ENCODE results near the gene HIC2. TPM values are rescaled to one million over a fixed set of nuclear protein-coding genes. Genes with fewer than 3 reads are reported as not detected.
"Not testable (repeated sequence)": the region's sequence is repeated elsewhere in the genome, so short reads cannot be mapped to it uniquely, and the experiment has no call there.

Gene HIC2
- total RNA-seq, 1 experiment from 2014 or later: 3.5 TPM

DNA sequence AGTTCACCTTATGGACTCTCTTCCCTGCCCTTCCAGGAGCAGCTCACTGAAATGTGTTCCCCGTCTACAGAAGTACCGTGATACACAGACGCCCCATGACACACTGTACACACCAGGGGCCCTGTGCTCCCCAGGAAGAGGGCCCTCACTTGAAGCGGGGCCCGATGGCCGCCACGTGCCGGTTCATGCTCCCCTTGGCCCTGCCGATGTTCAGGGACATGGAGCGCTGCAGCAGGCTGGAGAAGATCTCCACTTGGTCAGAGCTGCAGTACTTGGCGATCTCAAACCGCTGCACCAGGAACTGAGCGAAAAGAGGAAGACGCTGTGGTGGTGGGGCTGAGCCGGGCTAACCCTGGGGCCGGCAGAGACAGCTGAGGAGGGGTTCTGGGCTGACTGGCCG, 70.6 kb downstream of the HIC2 start:
- H3K27ac ChIP-seq (ENCODE audit: low read length); H3K27me3 ChIP-seq (ENCODE audit: low read length); H3K9me2 ChIP-seq (replicated peaks; ENCODE audit: low read length); CTCF ChIA-PET; H2AFZ ChIP-seq (ENCODE audit: low read length); POLR2A ChIA-PET (ENCODE audit: unreplicated experiment); H3K4me2 ChIP-seq (ENCODE audit: low read length); H3K9ac ChIP-seq (ENCODE audit: low read length); H4K20me1 ChIP-seq (ENCODE audit: low read length); H3K36me3 ChIP-seq (ENCODE audit: low read depth, low read length); BruUV-seq (replicated peaks); DNase-seq; intact Hi-C loops (cut with micrococcal nuclease); H3F3A ChIP-seq (ENCODE audit: low read length, unreplicated experiment); ATAC-seq; H3K4me1 ChIP-seq (ENCODE audit: insufficient read depth, low read length); H3K4me3 ChIP-seq (ENCODE audit: low read length); H3K79me2 ChIP-seq (ENCODE audit: low read length); H3K9me3 ChIP-seq (ENCODE audit: low read length): not testable (repeated sequence)

DNA sequence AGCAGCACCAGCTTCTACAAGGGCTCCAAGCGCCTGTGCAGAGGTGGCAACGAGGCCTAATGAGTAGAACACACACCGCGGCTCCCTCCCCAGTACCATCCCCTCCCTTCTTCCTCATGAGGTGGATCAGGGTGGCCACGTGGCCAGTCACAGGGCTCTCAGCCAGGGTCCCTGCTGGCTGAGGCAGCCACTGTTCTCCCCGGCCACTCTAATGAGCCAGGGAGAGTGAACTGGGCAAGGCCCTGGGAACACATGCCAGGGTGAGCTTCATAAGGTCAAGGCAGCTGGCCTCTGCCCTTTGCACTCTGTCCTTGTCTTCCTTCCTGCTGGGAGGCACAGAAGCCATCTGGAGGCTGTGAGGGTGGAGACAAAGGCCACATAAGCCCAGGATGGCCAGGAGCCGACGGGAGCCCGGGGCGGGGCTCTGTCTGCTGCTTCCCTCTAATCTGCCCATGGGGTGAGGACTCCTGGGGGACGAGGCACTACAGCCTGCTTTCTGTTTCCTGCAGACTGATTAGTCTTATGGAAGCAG, 72.0 kb downstream of the HIC2 start:
- H2AFZ ChIP-seq (ENCODE audit: low read length); ATAC-seq; H4K20me1 ChIP-seq (ENCODE audit: low read length); CTCF ChIA-PET; BruUV-seq (replicated peaks); H3K79me2 ChIP-seq (ENCODE audit: low read length); H3K4me1 ChIP-seq (ENCODE audit: insufficient read depth, low read length); H3K4me2 ChIP-seq (ENCODE audit: low read length); H3F3A ChIP-seq (ENCODE audit: low read length, unreplicated experiment); H3K27ac ChIP-seq (ENCODE audit: low read length); H3K9me3 ChIP-seq (ENCODE audit: low read length); intact Hi-C loops (cut with micrococcal nuclease); H3K36me3 ChIP-seq (ENCODE audit: low read depth, low read length); POLR2A ChIA-PET (ENCODE audit: unreplicated experiment); DNase-seq; H3K4me3 ChIP-seq (ENCODE audit: low read length); H3K9ac ChIP-seq (ENCODE audit: low read length); H3K9me2 ChIP-seq (replicated peaks; ENCODE audit: low read length); H3K27me3 ChIP-seq (ENCODE audit: low read length): not testable (repeated sequence)

DNA sequence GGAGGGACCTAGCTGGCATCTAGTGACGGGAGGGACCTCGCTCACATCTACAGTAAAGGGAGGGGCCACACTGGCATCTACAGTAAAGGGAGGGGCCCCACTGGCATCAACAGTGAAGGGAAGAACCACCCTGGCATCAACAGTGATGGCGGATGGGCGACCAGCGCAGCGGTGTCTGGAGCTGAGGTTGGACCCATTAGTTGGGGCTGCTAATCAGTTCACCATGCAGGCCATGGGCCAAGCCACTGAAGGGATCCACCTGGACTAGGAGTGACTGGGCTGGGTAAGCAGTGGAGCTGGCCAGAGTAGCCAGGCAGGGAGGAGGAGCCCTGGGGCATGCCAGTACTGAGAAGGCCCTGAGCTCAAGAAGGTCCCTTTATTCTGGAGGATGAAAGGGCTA, 73.4 kb downstream of the HIC2 start:
- H3K27ac ChIP-seq (ENCODE audit: low read length); H3K79me2 ChIP-seq (ENCODE audit: low read length); H3K9ac ChIP-seq (ENCODE audit: low read length); H3K36me3 ChIP-seq (ENCODE audit: low read depth, low read length); H3K9me2 ChIP-seq (replicated peaks; ENCODE audit: low read length); H4K20me1 ChIP-seq (ENCODE audit: low read length); H3K4me1 ChIP-seq (ENCODE audit: insufficient read depth, low read length); ATAC-seq; H3K4me3 ChIP-seq (ENCODE audit: low read length); H3K4me2 ChIP-seq (ENCODE audit: low read length); H3F3A ChIP-seq (ENCODE audit: low read length, unreplicated experiment); H2AFZ ChIP-seq (ENCODE audit: low read length); H3K27me3 ChIP-seq (ENCODE audit: low read length); intact Hi-C loops (cut with micrococcal nuclease); POLR2A ChIA-PET (ENCODE audit: unreplicated experiment); DNase-seq; CTCF ChIA-PET; H3K9me3 ChIP-seq (ENCODE audit: low read length); BruUV-seq (replicated peaks): not testable (repeated sequence)

DNA sequence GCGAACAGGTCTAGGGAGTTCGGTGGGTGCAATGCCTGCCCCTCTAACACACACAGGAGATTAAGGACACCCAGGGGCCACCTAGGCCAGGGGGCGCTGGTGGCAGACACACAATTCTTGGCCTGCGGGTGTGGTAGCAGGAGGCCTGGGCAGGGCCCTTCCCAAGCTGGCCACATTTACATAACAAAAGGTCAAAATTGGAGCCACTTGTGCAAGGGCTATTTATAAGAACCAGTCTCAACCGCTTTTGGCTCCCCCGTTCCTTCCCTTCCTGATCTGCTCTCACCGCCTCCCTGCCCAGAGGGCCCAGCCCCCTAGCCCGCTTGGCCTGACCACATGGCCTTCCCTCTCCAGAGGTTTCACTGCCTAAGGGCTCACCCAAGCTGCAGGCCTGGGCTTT, 75.1 kb downstream of the HIC2 start:
- CTCF ChIA-PET; H4K20me1 ChIP-seq (ENCODE audit: low read length); H3K36me3 ChIP-seq (ENCODE audit: low read depth, low read length); H3K27me3 ChIP-seq (ENCODE audit: low read length); H3K27ac ChIP-seq (ENCODE audit: low read length); H3K4me1 ChIP-seq (ENCODE audit: insufficient read depth, low read length); H2AFZ ChIP-seq (ENCODE audit: low read length); ATAC-seq; DNase-seq; H3K4me3 ChIP-seq (ENCODE audit: low read length); H3F3A ChIP-seq (ENCODE audit: low read length, unreplicated experiment); intact Hi-C loops (cut with micrococcal nuclease); POLR2A ChIA-PET (ENCODE audit: unreplicated experiment); H3K79me2 ChIP-seq (ENCODE audit: low read length); H3K9ac ChIP-seq (ENCODE audit: low read length); H3K4me2 ChIP-seq (ENCODE audit: low read length); BruUV-seq (replicated peaks); H3K9me2 ChIP-seq (replicated peaks; ENCODE audit: low read length); H3K9me3 ChIP-seq (ENCODE audit: low read length): not testable (repeated sequence)

DNA sequence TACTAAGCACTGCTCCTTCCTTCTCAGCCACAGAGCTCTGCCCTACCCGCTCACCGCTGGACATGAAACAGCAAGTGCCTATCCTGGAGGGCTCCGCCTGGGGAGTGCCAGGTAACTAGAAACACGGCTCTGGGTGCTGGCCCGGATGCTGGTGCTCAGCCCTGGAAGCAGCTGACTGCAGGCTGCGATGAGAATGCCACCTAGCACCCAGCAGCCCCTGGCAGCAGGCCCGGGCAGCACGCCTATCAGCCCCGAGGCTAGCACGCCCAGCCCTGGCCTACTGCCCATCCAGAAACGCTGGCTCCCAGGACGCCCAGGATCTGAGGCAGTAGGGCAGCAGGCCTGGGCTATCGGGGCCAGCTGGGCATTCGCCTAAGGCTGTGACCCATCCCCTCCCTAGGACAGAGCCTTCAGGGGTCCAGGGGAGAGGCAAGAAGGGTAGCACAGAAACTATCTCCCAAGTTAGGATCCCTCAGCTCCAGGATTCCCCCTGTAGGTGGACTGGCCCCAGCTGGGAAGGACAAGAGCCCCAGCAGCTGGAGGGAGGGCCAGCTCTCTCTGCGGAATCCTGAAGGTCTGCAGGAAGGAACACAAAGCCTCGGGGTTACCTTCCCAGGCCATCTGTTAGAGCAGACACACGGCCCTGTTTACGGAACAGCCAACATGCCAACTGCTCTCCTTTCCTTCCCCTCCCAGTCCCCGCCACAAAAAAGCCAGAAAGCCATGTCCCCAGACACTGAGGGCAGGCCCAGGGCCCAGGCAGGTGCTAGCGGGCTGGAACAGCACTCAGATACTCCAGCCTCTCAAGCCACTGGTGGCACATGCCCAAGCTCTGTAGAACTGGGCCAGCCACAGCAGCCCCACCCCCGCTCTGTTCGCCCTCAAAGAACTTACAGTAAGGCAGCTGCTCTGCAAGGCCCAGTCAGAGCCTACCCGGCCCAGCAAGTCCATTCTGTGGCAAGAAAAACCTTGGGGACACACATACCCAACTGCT, 76.9 kb downstream of the HIC2 start:
- H3K79me2 ChIP-seq (ENCODE audit: low read length); H3K9ac ChIP-seq (ENCODE audit: low read length); H2AFZ ChIP-seq (ENCODE audit: low read length); H3K4me3 ChIP-seq (ENCODE audit: low read length); H3K27ac ChIP-seq (ENCODE audit: low read length); BruUV-seq (replicated peaks); H3F3A ChIP-seq (ENCODE audit: low read length, unreplicated experiment); intact Hi-C loops (cut with micrococcal nuclease); H3K9me2 ChIP-seq (replicated peaks; ENCODE audit: low read length); DNase-seq; H3K4me1 ChIP-seq (ENCODE audit: insufficient read depth, low read length); CTCF ChIA-PET; H3K27me3 ChIP-seq (ENCODE audit: low read length); H3K4me2 ChIP-seq (ENCODE audit: low read length); H3K9me3 ChIP-seq (ENCODE audit: low read length); POLR2A ChIA-PET (ENCODE audit: unreplicated experiment); H4K20me1 ChIP-seq (ENCODE audit: low read length); H3K36me3 ChIP-seq (ENCODE audit: low read depth, low read length): not testable (repeated sequence)
- peak; percentile 72 for ATAC-seq

DNA sequence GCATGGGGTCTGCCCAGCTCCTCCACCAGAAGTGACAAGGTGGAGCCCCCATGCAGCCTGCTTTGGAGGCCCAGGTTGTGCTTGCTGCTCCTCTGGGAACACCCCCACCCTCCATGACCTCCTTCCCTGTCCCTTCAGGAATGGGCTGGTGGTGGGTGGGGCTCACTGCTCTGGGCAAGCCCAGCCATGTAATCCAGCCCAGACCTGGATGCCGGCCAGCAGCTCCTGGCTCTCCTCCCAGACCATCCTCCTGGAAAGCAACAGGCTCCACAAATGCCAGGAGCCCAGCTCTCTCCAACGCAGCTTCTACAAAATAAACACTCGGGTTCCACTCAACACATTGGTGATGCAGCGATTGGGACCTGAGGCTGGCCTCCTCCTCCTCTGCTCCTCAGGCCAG, 80.8 kb downstream of the HIC2 start:
- H3K9me3 ChIP-seq (ENCODE audit: low read length); BruUV-seq (replicated peaks); DNase-seq; H3K9me2 ChIP-seq (replicated peaks; ENCODE audit: low read length); H2AFZ ChIP-seq (ENCODE audit: low read length); H3K36me3 ChIP-seq (ENCODE audit: low read depth, low read length); H3K4me3 ChIP-seq (ENCODE audit: low read length); H3K27me3 ChIP-seq (ENCODE audit: low read length); intact Hi-C loops (cut with micrococcal nuclease); CTCF ChIA-PET; POLR2A ChIA-PET (ENCODE audit: unreplicated experiment); H4K20me1 ChIP-seq (ENCODE audit: low read length); H3K79me2 ChIP-seq (ENCODE audit: low read length); H3K4me1 ChIP-seq (ENCODE audit: insufficient read depth, low read length); H3K4me2 ChIP-seq (ENCODE audit: low read length); H3K9ac ChIP-seq (ENCODE audit: low read length); H3K27ac ChIP-seq (ENCODE audit: low read length); H3F3A ChIP-seq (ENCODE audit: low read length, unreplicated experiment): not testable (repeated sequence)
- peak; percentile 72 for ATAC-seq
